H1 (cell line): Measurements from ENCODE around the gene GRIK2. TPM values are rescaled to one million over a fixed set of nuclear protein-coding genes. Genes with fewer than 3 reads are reported as not detected.

Experiments
- RNF2 ChIP-seq: fragments of 200-900, 300-1000 bp; sonication (generic); IDR thresholded peaks from 2 replicates; pipeline ENCODE4 v1.7.1; 2016; ENCODE audit warnings: borderline replicate concordance, low read depth, mild to moderate bottlenecking, antibody characterized with exemption, low read length; ENCODE audit not compliant: poor library complexity, severe bottlenecking; ENCODE audit errors: missing control alignments
- TEAD4 ChIP-seq: IDR thresholded peaks from 2 replicates; pipeline ENCODE4 v1.6.1; 2012; ENCODE audit warnings: low read depth, low read length, inconsistent platforms, mixed read lengths
- polyA plus RNA-seq, 7 experiments: library from polyadenylated mRNA; depleted of rRNA in 3 of 7; stranded (reverse) in 5 of 7; unstranded in 2 of 7; fragments of >200 nt in 5 of 7; fragments of 200-250 nt in 2 of 7; gene quantifications; 1 replicate in 5 of 7; 2 replicates in 1 of 7; 4 replicates in 1 of 7; pipeline versions ENCODE4 v1.2.1 to v1.2.3, GENCODE V29; 2011 to 2013; ENCODE audit warnings: missing spikeins in 2 of 7, mixed read lengths in 2 of 7
- total RNA-seq: library from RNA; stranded (reverse); fragmentation: NEBNext Ultra II Directional; extraction: Animal tissue kit (Norgen Biotek cat#: 25700); gene quantifications from 2 replicates; pipeline ENCODE4 v1.2.1, GENCODE V29; 2021

The GRIK2 gene
- total and polyA plus RNA-seq, 2 of the 8 experiments (the other 6 are each of a cell fraction or from before 2014, with no cell fraction given) = 1.8 to 2.2 TPM

DNA sequence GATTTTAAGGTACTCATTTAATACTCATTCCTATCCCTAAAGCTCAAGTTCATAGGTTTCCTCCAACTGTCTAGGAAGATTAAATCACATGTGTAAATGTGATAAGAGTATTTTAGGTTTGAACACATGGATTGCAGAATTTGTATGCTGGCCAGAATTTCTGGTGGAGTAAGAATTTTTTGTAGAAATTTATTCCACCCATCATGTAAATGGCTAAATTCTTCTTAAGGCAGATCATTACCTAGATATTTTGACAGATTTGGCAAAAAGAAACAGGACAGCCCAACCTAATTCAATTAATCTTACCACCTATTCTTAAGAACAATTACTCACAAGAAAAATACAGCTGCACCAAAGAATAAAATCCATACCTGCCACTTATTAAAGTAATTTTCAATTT lies 261.6 kb downstream of the GRIK2 start (continued):
- TF ChIP-seq RNF2 = no peak
- TF ChIP-seq TEAD4 = no peak
